Subcutaneous adipose tissue (tissue), 4 donors: ENCODE measurements around the gene PRRX1. TPM values are rescaled to one million over a fixed set of nuclear protein-coding genes. Genes with fewer than 3 reads are reported as not detected.

Experiments used
- CTCF ChIP-seq: fragments of 450-650 bp; IDR thresholded peaks from one replicate; pipeline ENCODE4 v1.5.1; 2016; ENCODE audit warnings: low read depth, mild to moderate bottlenecking, control low read depth, antibody characterized with exemption, moderate library complexity
- total RNA-seq, 4 donors: library from RNA; depleted of rRNA; stranded (reverse); fragments of >200 nt; gene quantifications; one replicate each; pipeline ENCODE4 v1.1.0, GENCODE V29; 2016

The PRRX1 gene
- total RNA-seq, 4 donors from 2014 or later, result 75.3 to 115 (median 87.3) TPM

- TF ChIP-seq CTCF, result no peak
Measured at GRCh38 chr1:170734412-170735175, 70.7 kb downstream of the PRRX1 start.

- TF ChIP-seq CTCF, result no peak
Measured at GRCh38 chr1:170735366-170736263, 71.7 kb downstream of the PRRX1 start.

- no peak for TF ChIP-seq CTCF
Measured at GRCh38 chr1:170739803-170740202, 75.9 kb downstream of the PRRX1 start.

GRCh38 chr1:170741678-170742077 is 77.7 kb downstream of the PRRX1 start:
- TF ChIP-seq CTCF, result no peak

GRCh38 chr1:170742600-170742999 is 78.7 kb downstream of the PRRX1 start:
- TF ChIP-seq CTCF, result no peak

GRCh38 chr1:170743083-170743482 is 79.2 kb downstream of the PRRX1 start:
- TF ChIP-seq CTCF, result no peak

GRCh38 chr1:170749549-170749948 is 85.6 kb downstream of the PRRX1 start:
- no peak for TF ChIP-seq CTCF
